ENCODE data around the gene FANCB. TPM values are rescaled to one million over a fixed set of nuclear protein-coding genes. Genes with fewer than 3 reads are reported as not detected.

The FANCB gene
- 10 to 100 TPM; 10.9 to 14.7 TPM for total RNA-seq

GRCh38 chrX:14872851-14873675 is at the start of gene FANCB, which contains the start of gene MOSPD2:
TSS of gene FANCB (minus strand) at chrX:14873069. CDS start at chrX:14865510, 7,559 bp downstream.
TSS of gene MOSPD2 (plus strand) at chrX:14873421. CDS start at chrX:14873529, 108 bp downstream.
- DNase-seq = peak; percentile 94
- POLR2A ChIA-PET = no interaction called here
- CTCF ChIA-PET = no interaction called here
- Mint-ChIP-seq H3K4me1 (peaks cover 32% of the 10 kb centered on the region), H3K36me3 (ENCODE audit: low read depth) (peaks cover 15% of the 10 kb centered on the region), H3K4me3 (peak within 1 kb of the TSS; percentile 81), H3K27me3 (no peaks in the 10 kb centered on the region), H3K9me3 (no peaks in the 10 kb centered on the region), H3K27ac (peak within 1 kb of the TSS; percentile 92)

DNA sequence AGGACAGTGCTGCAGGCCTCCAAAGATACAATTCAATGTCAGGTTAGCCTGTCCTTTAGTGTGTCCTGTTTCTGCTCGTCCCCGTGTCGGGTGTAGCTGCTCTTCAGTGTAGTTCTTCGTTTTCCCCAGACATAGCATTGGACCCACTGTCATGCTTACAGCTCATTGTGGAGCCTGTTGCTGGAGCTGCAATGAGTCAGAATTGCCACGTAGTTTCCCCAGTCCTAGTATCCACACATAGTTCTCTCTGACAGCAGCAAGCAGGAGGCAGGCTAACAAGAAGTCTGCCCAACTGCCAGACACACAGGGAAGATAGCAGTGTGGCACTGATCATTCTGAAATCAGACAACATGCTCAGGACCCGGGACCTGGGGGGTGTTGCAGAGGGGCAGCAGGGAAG is 49.6 kb upstream of the FANCB start:
- Mint-ChIP-seq H3K9me3 (no peaks in the 10 kb centered on the region), H3K4me1 (no peaks in the 10 kb centered on the region), H3K36me3 (ENCODE audit: low read depth) (peaks cover 8% of the 10 kb centered on the region), H3K4me3 (no peak overlapping the region), H3K27ac (no peak overlapping the region), H3K27me3 (no peaks in the 10 kb centered on the region)
- no peak for DNase-seq
- ChIA-PET CTCF (no interaction called here), POLR2A (no interaction called here)

DNA sequence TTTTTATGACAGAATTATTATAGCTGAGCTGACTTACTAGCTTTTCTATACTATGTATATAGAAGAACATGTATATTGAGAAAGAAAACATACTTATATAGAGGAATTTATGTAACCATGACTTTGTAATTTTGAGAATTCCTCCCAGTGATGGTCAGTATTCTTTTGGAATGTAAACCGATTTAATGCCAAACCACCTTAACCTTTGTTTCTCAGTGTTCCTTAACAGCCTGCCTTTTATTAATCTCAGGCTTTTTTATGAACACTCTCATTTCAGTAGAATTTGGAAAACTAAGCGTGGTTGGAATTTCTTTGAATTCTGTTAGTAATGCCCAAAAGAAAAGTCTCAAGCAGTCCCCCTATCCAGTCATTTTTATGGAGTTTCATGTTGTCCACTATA is 47.3 kb upstream of the FANCB start:
- CTCF ChIA-PET = no interaction called here
- no peak for DNase-seq

GRCh38 chrX:14919407-14919806 is 46.5 kb upstream of the FANCB start:
- H3K4me3 Mint-ChIP-seq = no peak overlapping the region
- H3K27ac Mint-ChIP-seq = no peak overlapping the region
- POLR2A ChIA-PET = no interaction called here
- CTCF ChIA-PET = no interaction called here
- H3K27me3 Mint-ChIP-seq = no peaks in the 10 kb centered on the region
- no peaks in the 10 kb centered on the region for H3K4me1 Mint-ChIP-seq
- H3K9me3 Mint-ChIP-seq = no peaks in the 10 kb centered on the region
- DNase-seq = no peak
- peaks cover 13% of the 10 kb centered on the region for H3K36me3 Mint-ChIP-seq (ENCODE audit: low read depth)

More for the DNA sequence above, 47.3 kb upstream of the FANCB start:
- Mint-ChIP-seq H3K27me3 (no peaks in the 10 kb centered on the region), H3K27ac (no peak overlapping the region), H3K4me3 (no peak overlapping the region), H3K9me3 (no peaks in the 10 kb centered on the region), H3K4me1 (no peaks in the 10 kb centered on the region), H3K36me3 (ENCODE audit: low read depth) (peaks cover 13% of the 10 kb centered on the region)
- POLR2A ChIA-PET = no interaction called here

DNA sequence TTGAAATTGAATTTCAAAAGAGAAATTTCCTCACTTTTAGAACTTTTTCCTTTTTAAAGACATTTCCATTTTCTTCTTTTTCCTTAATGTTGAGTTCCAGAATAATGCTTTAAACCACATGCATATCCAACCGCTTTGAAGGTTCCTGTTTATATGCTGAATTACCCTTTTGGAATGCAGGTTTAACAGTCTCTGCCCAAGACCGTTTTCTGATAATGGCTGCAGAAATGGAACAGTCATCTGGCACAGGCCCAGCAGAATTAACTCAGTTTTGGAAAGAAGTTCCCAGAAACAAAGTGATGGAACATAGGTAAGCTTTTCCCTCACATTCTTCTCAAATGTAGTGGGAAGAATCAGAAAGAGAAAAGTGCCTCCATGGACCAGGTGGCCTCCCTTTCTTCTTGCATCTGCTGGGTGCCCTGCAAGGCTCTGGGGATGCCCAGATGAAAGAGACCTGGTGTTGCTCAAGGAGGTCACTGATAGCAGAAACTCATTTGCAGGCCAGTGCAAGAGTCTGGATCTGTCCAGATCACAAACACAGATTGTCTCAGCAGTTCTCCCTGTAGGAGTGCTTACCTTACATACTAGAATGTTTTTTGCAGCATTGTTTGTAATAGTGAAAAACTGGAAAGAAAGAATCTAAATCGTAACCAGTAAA is 43.3 kb upstream of the FANCB start:
- Mint-ChIP-seq H3K27me3 (no peaks in the 10 kb centered on the region), H3K4me1 (no peaks in the 10 kb centered on the region), H3K9me3 (no peaks in the 10 kb centered on the region), H3K36me3 (ENCODE audit: low read depth) (peaks cover 18% of the 10 kb centered on the region), H3K27ac (no peak overlapping the region), H3K4me3 (no peak overlapping the region)
- POLR2A ChIA-PET = no interaction called here
- CTCF ChIA-PET = no interaction called here
- DNase-seq = no peak

DNA sequence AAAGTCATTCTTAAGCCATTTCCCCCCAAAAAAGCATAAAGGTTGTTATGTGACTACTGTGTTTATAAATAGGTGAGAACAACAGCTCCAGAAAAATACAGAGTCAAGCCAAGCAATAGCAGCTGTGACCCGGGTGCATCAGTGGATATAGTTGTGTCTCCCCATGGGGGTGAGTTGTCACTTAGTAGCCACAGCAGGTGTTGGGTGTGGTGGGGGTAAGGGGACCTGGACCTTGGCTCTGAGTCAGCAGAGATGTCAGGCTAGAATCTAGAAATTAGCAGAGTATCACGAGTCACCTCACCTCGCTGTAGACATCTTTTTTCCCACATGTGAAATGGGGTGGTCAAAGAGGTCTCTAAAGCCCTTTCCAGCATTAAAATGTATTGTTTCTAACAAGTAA is 42.7 kb upstream of the FANCB start:
- no peak overlapping the region for H3K27ac Mint-ChIP-seq
- H3K4me1 Mint-ChIP-seq = no peaks in the 10 kb centered on the region
- DNase-seq = no peak
- CTCF ChIA-PET = no interaction called here
- no peaks in the 10 kb centered on the region for H3K27me3 Mint-ChIP-seq
- no peaks in the 10 kb centered on the region for H3K9me3 Mint-ChIP-seq
- H3K4me3 Mint-ChIP-seq = no peak overlapping the region
- H3K36me3 Mint-ChIP-seq (ENCODE audit: low read depth) = peaks cover 21% of the 10 kb centered on the region
- POLR2A ChIA-PET = no interaction called here

- peaks cover 15% of the 10 kb centered on the region for H3K36me3 Mint-ChIP-seq (ENCODE audit: low read depth)
- CTCF ChIA-PET = interaction anchor here (0.8 kb wide), 1 partner anchor 8 kb away, joined by 3 read pairs; no protein-coding TSS in a partner anchor
Measured at GRCh38 chrX:14913241-14913640, 40.4 kb upstream of the FANCB start.

DNA sequence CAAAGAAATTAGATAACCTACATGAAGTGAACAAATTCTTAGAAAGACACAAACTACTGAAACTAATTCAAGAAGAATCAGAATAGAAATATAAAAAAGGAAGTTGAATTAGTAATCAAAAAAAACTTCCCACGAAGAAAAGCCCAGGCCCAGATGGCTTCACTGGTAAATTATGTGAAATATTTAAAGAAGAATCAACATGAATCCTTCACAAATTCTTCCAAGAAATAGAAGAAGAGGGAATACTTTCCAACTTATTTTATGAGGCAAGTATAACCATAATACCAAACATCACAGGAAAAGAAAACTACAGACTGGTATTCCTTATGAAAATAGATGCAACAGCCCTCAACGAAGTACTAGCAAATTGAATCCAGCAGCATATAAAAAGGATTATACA is 31.0 kb upstream of the FANCB start:
- H3K36me3 Mint-ChIP-seq (ENCODE audit: low read depth) = peaks cover 27% of the 10 kb centered on the region
- no peaks in the 10 kb centered on the region for H3K27me3 Mint-ChIP-seq
- no peak overlapping the region for H3K27ac Mint-ChIP-seq
- no peak for DNase-seq
- peaks cover 3% of the 10 kb centered on the region for H3K4me1 Mint-ChIP-seq
- ChIA-PET POLR2A (no interaction called here), CTCF (interaction anchor here (0.6 kb wide), 1 partner anchor 410 kb away, joined by 3 read pairs; no protein-coding TSS in a partner anchor)
- H3K9me3 Mint-ChIP-seq = peaks cover 7% of the 10 kb centered on the region
- no peak overlapping the region for H3K4me3 Mint-ChIP-seq

More at GRCh38 chrX:14913241-14913640, 40.4 kb upstream of the FANCB start:
- DNase-seq = no peak
- POLR2A ChIA-PET = no interaction called here
- no peaks in the 10 kb centered on the region for H3K9me3 Mint-ChIP-seq
- peak overlapping the region; percentile 19 for H3K27ac Mint-ChIP-seq
- H3K4me3 Mint-ChIP-seq = no peak overlapping the region
- no peaks in the 10 kb centered on the region for H3K4me1 Mint-ChIP-seq
- H3K27me3 Mint-ChIP-seq = no peaks in the 10 kb centered on the region

DNA sequence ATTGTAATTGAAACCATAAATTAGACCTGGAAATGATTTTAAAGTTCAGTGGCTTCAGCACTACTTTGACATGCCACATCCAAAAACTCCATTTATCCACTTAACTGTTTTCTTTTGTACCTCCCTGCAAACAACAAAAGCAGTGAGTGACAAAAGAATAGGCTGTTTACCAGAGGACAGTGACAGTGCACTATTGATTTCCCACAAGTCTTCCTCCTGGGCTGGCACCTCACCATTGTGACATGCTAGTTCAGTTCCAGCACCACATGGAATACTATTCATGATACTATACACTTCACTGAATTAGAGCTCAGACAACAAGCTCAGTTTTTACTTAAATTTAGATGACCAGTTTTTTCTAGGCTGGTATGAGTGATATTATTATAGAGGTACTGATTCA is 29.7 kb upstream of the FANCB start:
- H3K4me1 Mint-ChIP-seq = peaks cover 3% of the 10 kb centered on the region
- no peak for DNase-seq
- no peaks in the 10 kb centered on the region for H3K27me3 Mint-ChIP-seq
- H3K36me3 Mint-ChIP-seq (ENCODE audit: low read depth) = peaks cover 31% of the 10 kb centered on the region
- POLR2A ChIA-PET = no interaction called here
- CTCF ChIA-PET = no interaction called here
- no peak overlapping the region for H3K27ac Mint-ChIP-seq
- H3K4me3 Mint-ChIP-seq = no peak overlapping the region
- H3K9me3 Mint-ChIP-seq = peaks cover 7% of the 10 kb centered on the region

- ChIA-PET POLR2A (no interaction called here), CTCF (interaction anchor here (0.7 kb wide), 1 partner anchor 853 kb away, joined by 3 read pairs; no protein-coding TSS in a partner anchor)
- no peak overlapping the region for H3K4me3 Mint-ChIP-seq
- DNase-seq = no peak
- peaks cover 8% of the 10 kb centered on the region for H3K4me1 Mint-ChIP-seq
- H3K9me3 Mint-ChIP-seq = peaks cover 3% of the 10 kb centered on the region
- no peak overlapping the region for H3K27ac Mint-ChIP-seq
- no peaks in the 10 kb centered on the region for H3K27me3 Mint-ChIP-seq
- H3K36me3 Mint-ChIP-seq (ENCODE audit: low read depth) = peaks cover 36% of the 10 kb centered on the region
Measured at GRCh38 chrX:14899607-14900006, 26.7 kb upstream of the FANCB start.

GRCh38 chrX:14897042-14897441 is 24.2 kb upstream of the FANCB start:
- Mint-ChIP-seq H3K4me3 (no peak overlapping the region), H3K27ac (no peak overlapping the region), H3K9me3 (no peaks in the 10 kb centered on the region), H3K4me1 (peaks cover 8% of the 10 kb centered on the region), H3K27me3 (no peaks in the 10 kb centered on the region), H3K36me3 (ENCODE audit: low read depth) (peaks cover 18% of the 10 kb centered on the region)
- no peak for DNase-seq
- POLR2A ChIA-PET = no interaction called here
- CTCF ChIA-PET = no interaction called here

DNA sequence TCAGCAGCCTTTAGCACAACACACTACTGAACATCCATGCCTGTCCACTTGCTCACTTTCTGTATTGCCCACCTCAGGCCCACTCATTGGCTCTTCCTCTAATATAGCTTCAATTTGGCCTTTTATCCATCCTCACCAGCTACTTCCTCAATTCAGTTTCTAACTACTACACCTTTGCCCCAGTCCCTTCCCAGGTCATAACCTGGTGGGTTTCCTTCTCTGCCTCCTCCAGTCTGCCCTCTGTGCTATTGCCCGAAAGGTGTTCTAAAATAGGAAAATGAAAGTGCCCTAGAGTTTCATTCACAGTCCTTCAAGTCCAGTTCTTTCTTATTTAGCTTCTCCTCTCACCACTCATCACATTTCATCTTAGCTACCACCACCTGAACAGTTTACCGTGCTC is 23.4 kb upstream of the FANCB start:
- no peaks in the 10 kb centered on the region for H3K9me3 Mint-ChIP-seq
- H3K4me1 Mint-ChIP-seq = peaks cover 8% of the 10 kb centered on the region
- CTCF ChIA-PET = no interaction called here
- no peak for DNase-seq
- POLR2A ChIA-PET = no interaction called here
- no peak overlapping the region for H3K27ac Mint-ChIP-seq
- no peaks in the 10 kb centered on the region for H3K27me3 Mint-ChIP-seq
- H3K4me3 Mint-ChIP-seq = no peak overlapping the region
- peaks cover 19% of the 10 kb centered on the region for H3K36me3 Mint-ChIP-seq (ENCODE audit: low read depth)

GRCh38 chrX:14886252-14886651 is 13.4 kb upstream of the FANCB start:
- no peak for DNase-seq
- Mint-ChIP-seq H3K27me3 (no peaks in the 10 kb centered on the region), H3K4me3 (no peak overlapping the region), H3K36me3 (ENCODE audit: low read depth) (peaks cover 5% of the 10 kb centered on the region), H3K4me1 (peaks cover 3% of the 10 kb centered on the region), H3K27ac (no peak overlapping the region), H3K9me3 (no peaks in the 10 kb centered on the region)
- POLR2A ChIA-PET = no interaction called here
- CTCF ChIA-PET = interaction anchor here (0.6 kb wide), 1 partner anchor 347 kb away, joined by 3 read pairs; no protein-coding TSS in a partner anchor

Data from activated CD4-positive, alpha-beta T cell treated with anti-CD3 and anti-CD28 coated beads, Interleukin-2, amount 10 ng/mL, durations not matched to agents 7 days and 5 days (primary cell).